ENCODE data around the gene CYP1A1.
"Not testable (repeated sequence)": the region's sequence is repeated elsewhere in the genome, so short reads cannot be mapped to it uniquely, and the experiment has no call there.

Gene CYP1A1

GRCh38 chr15:74725225-74725774 is at the start of gene CYP1A1:
TSS of gene CYP1A1 (minus strand) at chr15:74725528. CDS start at chr15:74723097, 2,431 bp downstream.
- no peak for DNase-seq (ENCODE audit: low read depth)

- no peak for DNase-seq (ENCODE audit: low read depth)
Observed at GRCh38 chr15:74773731-74774252, 48.5 kb upstream of the CYP1A1 start.

GRCh38 chr15:74773329-74773728 is 48.0 kb upstream of the CYP1A1 start:
- no peak for DNase-seq (ENCODE audit: low read depth)

GRCh38 chr15:74770211-74770903 is 45.0 kb upstream of the CYP1A1 start:
- no peak for DNase-seq (ENCODE audit: low read depth)

- no peak for DNase-seq (ENCODE audit: low read depth)
Observed at GRCh38 chr15:74769463-74770025, 44.2 kb upstream of the CYP1A1 start.

- no peak for DNase-seq (ENCODE audit: low read depth)
Observed at GRCh38 chr15:74768771-74769342, 43.5 kb upstream of the CYP1A1 start.

- no peak for DNase-seq (ENCODE audit: low read depth)
Observed at GRCh38 chr15:74768099-74768770, 42.9 kb upstream of the CYP1A1 start.

GRCh38 chr15:74767167-74768098 is 42.1 kb upstream of the CYP1A1 start:
- no peak for DNase-seq (ENCODE audit: low read depth)

GRCh38 chr15:74763416-74763815 is 38.1 kb upstream of the CYP1A1 start:
- no peak for DNase-seq (ENCODE audit: low read depth)

GRCh38 chr15:74762791-74763150 is 37.4 kb upstream of the CYP1A1 start:
- DNase-seq (ENCODE audit: low read depth): no peak

- no peak for DNase-seq (ENCODE audit: low read depth)
Observed at GRCh38 chr15:74758736-74759135, 33.4 kb upstream of the CYP1A1 start.

- DNase-seq (ENCODE audit: low read depth): no peak
Observed at GRCh38 chr15:74754593-74755215, 29.4 kb upstream of the CYP1A1 start.

- DNase-seq (ENCODE audit: low read depth): no peak
Observed at GRCh38 chr15:74752531-74752930, 27.2 kb upstream of the CYP1A1 start.

- DNase-seq (ENCODE audit: low read depth): no peak
Observed at GRCh38 chr15:74752011-74752410, 26.7 kb upstream of the CYP1A1 start.

- no peak for DNase-seq (ENCODE audit: low read depth)
Observed at GRCh38 chr15:74750751-74751150, 25.4 kb upstream of the CYP1A1 start.

GRCh38 chr15:74749832-74750231 is 24.5 kb upstream of the CYP1A1 start:
- DNase-seq (ENCODE audit: low read depth): no peak

GRCh38 chr15:74748322-74748946 is 23.1 kb upstream of the CYP1A1 start, which contains the start of gene CYP1A2:
TSS of gene CYP1A2 (plus strand) at chr15:74748845. CDS start at chr15:74749739, 894 bp downstream.
- DNase-seq (ENCODE audit: low read depth): no peak

- DNase-seq (ENCODE audit: low read depth): no peak
Observed at GRCh38 chr15:74746389-74746788, 21.1 kb upstream of the CYP1A1 start.

- no peak for DNase-seq (ENCODE audit: low read depth)
Observed at GRCh38 chr15:74742422-74742821, 17.1 kb upstream of the CYP1A1 start.

- DNase-seq (ENCODE audit: low read depth): not testable (repeated sequence)
Observed at GRCh38 chr15:74738239-74738638, 12.9 kb upstream of the CYP1A1 start.

All from T-helper 22 cell (primary cell).